Measurements from ENCODE around the gene KIF21B. TPM values are rescaled to one million over a fixed set of nuclear protein-coding genes. Genes with fewer than 3 reads are reported as not detected.

The KIF21B gene
- total RNA-seq, 6 experiments from 2014 or later = 0.75 to 4.4 (median 1.4) TPM

- Histone ChIP-seq H3K36me3 (no peaks in the 10 kb centered on the region), H3K4me3 (no peak overlapping the region), H3K27me3 (no peaks in the 10 kb centered on the region), H3K4me1 (peaks cover 0 to 23% (median 0%) of the 10 kb centered on the region in 4 donors), H3K9me3 (no peaks in the 10 kb centered on the region), H3K27ac (peak overlapping the region in 1 of 3 donors; percentile 75)
- no peak for ATAC-seq
- 71% methylated on average over 1 of the region's 11 CpGs for WGBS (ENCODE audit: insufficient coverage, low coverage, low lambda C conversion rate, missing lambda C conversion rate)
- peak in 1 of 4 donors; percentile 5 for TF ChIP-seq CTCF (IDR thresholded peaks at IDR 0.05)
- no peak for TF ChIP-seq POLR2A (IDR thresholded peaks at IDR 0.05)
- no peak for DNase-seq
- intact Hi-C loops (cut with DNase I) = no loop called here
Measured at GRCh38 chr1:201020721-201021629, 2.5 kb downstream of the KIF21B start.

- no peak for DNase-seq
- no peaks in the 10 kb centered on the region for H3K27me3 ChIP-seq
- ATAC-seq = peak in 2 of 4 donors; percentile 22 to 23
- no peak overlapping the region for H3K4me3 ChIP-seq
- peak overlapping the region in 1 of 3 donors; percentile 75 for H3K27ac ChIP-seq
- TF ChIP-seq CTCF (IDR thresholded peaks at IDR 0.05) (no peak), POLR2A (IDR thresholded peaks at IDR 0.05) (no peak)
- H3K4me1 ChIP-seq = peaks cover 0 to 28% (median 0%) of the 10 kb centered on the region in 4 donors
- intact Hi-C loops (cut with DNase I) = no loop called here
- no peaks in the 10 kb centered on the region for H3K36me3 ChIP-seq
- H3K9me3 ChIP-seq = no peaks in the 10 kb centered on the region
- 42% methylated on average over 2 of the region's 4 CpGs for WGBS (ENCODE audit: insufficient coverage, low coverage, low lambda C conversion rate, missing lambda C conversion rate)
Measured at GRCh38 chr1:201020040-201020591, 3.4 kb downstream of the KIF21B start.

GRCh38 chr1:201019321-201019977, 4.1 kb downstream of the KIF21B start:
- H3K4me1 ChIP-seq = peaks cover 0 to 28% (median 0%) of the 10 kb centered on the region in 4 donors
- 41% methylated on average over 4 of the region's 5 CpGs for WGBS (ENCODE audit: insufficient coverage, low coverage, low lambda C conversion rate, missing lambda C conversion rate)
- H3K9me3 ChIP-seq = no peaks in the 10 kb centered on the region
- no peak overlapping the region for H3K4me3 ChIP-seq
- intact Hi-C loops (cut with DNase I) = no loop called here
- TF ChIP-seq POLR2A (IDR thresholded peaks at IDR 0.05) (peak; percentile 57), CTCF (IDR thresholded peaks at IDR 0.05) (no peak)
- DNase-seq (peak; percentile 83 to 93 (median 83)), ATAC-seq (peak; percentile 68 to 81 (median 78))
- H3K27ac ChIP-seq = peak overlapping the region in 1 of 3 donors; percentile 75
- no peaks in the 10 kb centered on the region for H3K27me3 ChIP-seq
- no peaks in the 10 kb centered on the region for H3K36me3 ChIP-seq

GRCh38 chr1:201017828-201018163, 5.7 kb downstream of the KIF21B start:
- H3K27ac ChIP-seq = no peak overlapping the region
- intact Hi-C loops (cut with DNase I) = no loop called here
- peaks cover 0 to 20% (median 0%) of the 10 kb centered on the region in 4 donors for H3K4me1 ChIP-seq
- WGBS (ENCODE audit: insufficient coverage, low coverage, low lambda C conversion rate, missing lambda C conversion rate) = 70% methylated on average over 2 of the region's 2 CpGs
- H3K36me3 ChIP-seq = no peaks in the 10 kb centered on the region
- DNase-seq (no peak), ATAC-seq (no peak)
- H3K4me3 ChIP-seq = no peak overlapping the region
- no peak for TF ChIP-seq CTCF (IDR thresholded peaks at IDR 0.05)
- H3K27me3 ChIP-seq = no peaks in the 10 kb centered on the region
- no peaks in the 10 kb centered on the region for H3K9me3 ChIP-seq

Data from right lobe of liver (tissue), 6 donors.